ES-I3 (cell line): ENCODE results near the gene CTDP1.
"Not testable (repeated sequence)": the region's sequence is repeated elsewhere in the genome, so short reads cannot be mapped to it uniquely, and the experiment has no call there.

Source experiments
- H3K36me3 ChIP-seq: 2 replicates; pipeline ENCODE4 v1.6.1; 2013; ENCODE audit warnings: mild to moderate bottlenecking, low read length, control low read depth, moderate library complexity; ENCODE audit not compliant: insufficient read depth
- H3K4me1 ChIP-seq: 2 replicates; pipeline ENCODE4 v1.6.1; 2013; ENCODE audit warnings: mild to moderate bottlenecking, control low read depth, low read length; ENCODE audit not compliant: insufficient read depth
- H3K9ac ChIP-seq: 2 replicates; pipeline ENCODE4 v1.6.1; 2013; ENCODE audit warnings: low read depth, mild to moderate bottlenecking, low read length, moderate library complexity
- H3K9me3 ChIP-seq: 2 replicates; pipeline ENCODE4 v1.6.1; 2013; ENCODE audit warnings: mild to moderate bottlenecking, low read length, moderate library complexity; ENCODE audit not compliant: control insufficient read depth, insufficient read depth

The CTDP1 gene

DNA sequence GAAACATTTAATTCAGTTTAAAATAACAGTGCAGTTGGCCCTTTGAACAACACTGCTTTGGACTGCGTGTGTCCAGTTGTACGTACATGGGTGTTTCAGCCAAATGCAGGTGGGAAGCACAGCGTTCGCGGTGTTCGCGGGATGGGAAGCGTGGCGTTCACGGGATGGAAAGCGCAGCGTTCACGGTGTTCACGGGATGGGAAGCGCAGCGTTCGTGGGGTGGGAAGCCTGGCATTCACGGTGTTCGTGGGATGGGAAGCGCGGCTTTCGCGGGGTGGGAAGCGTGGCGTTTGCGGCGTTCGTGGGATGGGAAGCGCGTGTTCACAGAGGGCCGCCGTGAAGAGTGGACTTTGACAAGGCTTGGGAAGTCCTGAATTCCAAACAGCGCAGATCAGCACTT is 47.6 kb downstream of the CTDP1 start:
- Histone ChIP-seq H3K9me3 (peaks cover 15% of the 10 kb centered on the region), H3K4me1 (no peaks in the 10 kb centered on the region), H3K36me3 (peaks cover 26% of the 10 kb centered on the region), H3K9ac (no peak overlapping the region)

DNA sequence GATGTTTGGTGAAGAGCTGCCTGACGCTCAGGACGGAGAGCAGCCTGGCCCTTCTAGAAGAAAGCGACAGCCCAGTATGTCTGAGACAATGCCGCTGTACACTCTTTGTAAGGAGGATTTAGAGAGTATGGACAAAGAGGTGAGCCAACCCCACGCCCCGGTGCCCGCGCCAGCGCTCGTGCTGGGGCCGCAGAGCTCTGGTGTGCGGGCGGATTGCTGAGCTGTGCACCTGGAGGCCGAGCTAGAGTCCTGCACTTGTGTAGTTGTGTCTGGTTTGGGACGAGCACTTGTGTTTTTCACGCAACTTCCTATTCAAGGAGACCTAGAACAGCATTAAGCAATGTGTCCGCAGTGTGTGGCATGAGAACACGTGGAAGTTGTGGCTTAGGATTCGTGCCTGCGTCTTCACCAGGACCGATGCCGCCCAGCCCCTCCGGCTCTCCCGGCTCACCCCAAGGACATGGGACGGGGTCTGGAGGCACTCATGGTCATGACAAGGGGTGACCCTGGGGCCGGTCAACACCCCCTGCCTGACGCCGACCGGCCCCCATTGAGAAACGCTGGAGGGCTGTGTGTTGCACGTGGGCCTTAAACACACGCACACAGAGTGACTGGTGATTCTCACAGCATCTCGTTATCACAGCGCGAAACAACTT is 49.5 kb downstream of the CTDP1 start:
- Histone ChIP-seq H3K9me3 (peaks cover 18% of the 10 kb centered on the region), H3K9ac (no peak overlapping the region), H3K36me3 (peaks cover 36% of the 10 kb centered on the region), H3K4me1 (no peaks in the 10 kb centered on the region)

DNA sequence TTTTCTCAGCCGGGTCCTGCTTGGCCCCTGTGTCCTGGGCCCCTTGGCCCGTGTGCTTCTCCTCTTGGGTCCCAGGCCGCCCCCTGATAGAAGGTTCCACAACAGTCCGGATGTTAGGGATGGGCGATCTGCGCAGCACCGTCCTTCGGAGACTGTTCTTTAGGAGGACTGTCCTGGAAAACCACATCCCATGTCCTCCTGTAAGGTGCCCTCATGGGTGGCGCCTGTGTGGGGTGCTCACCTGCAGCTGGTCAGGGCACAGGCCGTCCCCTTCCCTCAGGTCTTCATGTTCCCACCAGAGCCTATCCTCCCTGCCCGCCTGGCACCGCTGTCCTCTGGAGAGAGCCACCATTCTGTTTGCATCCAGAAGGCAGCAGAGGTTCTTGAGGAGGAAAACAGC is 50.0 kb downstream of the CTDP1 start:
- Histone ChIP-seq H3K4me1 (no peaks in the 10 kb centered on the region), H3K36me3 (peaks cover 38% of the 10 kb centered on the region), H3K9ac (no peak overlapping the region), H3K9me3 (peaks cover 18% of the 10 kb centered on the region)

DNA sequence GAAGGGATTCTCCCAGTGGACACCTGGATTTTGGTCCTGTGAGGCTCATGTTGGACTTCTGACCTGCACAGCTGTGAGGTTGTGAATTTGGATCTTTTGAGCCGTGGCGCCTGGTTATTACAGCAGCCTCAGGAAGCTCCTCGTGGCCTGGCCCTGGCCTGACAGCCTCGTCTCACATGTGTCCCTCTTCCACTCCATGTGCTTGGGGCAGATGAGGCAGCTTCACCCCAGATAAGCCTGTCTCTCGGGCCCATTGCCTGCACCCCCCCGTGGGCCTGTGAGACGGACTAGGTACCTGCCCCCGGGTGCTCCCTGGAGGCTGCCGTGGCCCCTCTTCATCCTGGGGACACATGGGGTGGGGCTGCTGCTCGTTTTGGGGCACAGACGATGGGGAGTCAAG is 51.2 kb downstream of the CTDP1 start:
- H3K36me3 ChIP-seq, result peaks cover 41% of the 10 kb centered on the region
- H3K9ac ChIP-seq, result no peak overlapping the region
- no peaks in the 10 kb centered on the region for H3K4me1 ChIP-seq
- peaks cover 18% of the 10 kb centered on the region for H3K9me3 ChIP-seq

DNA sequence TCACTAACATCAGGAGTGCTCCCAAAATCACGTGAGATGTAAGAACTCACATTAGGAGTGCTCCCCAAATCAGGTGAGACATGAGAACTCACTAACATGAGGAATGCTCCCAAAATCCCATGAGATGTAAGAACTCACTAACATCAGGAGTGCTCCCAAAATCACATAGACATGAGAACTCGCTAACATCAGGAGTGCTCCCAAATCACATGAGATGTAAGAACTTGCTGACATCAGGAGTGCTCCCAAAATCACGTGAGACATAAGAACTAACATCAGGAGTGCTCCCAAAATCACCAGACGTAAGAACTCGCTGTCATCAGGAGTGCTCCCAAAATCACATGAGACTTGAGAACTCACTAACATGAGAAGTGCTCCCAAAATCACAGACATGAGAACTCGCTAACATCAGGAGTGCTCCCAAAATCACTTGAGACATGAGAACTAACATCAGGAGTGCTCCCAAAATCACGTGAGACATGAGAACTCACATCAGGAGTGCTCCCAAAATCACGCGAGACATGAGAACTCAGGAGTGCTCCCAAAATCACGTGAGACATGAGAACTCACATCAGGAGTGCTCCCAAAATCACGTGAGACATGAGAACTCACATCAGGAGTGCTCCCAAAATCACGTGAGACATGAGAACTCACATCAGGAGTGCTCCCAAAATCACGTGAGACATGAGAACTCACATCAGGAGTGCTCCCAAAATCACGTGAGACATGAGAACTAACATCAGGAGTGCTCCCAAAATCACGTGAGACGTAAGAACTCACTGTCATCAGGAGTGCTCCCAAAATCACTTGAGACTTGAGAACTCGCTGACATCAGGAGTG is 52.5 kb downstream of the CTDP1 start:
- H3K4me1 ChIP-seq, H3K9ac ChIP-seq: not testable (repeated sequence)
- peaks cover 18% of the 10 kb centered on the region for H3K9me3 ChIP-seq
- peaks cover 41% of the 10 kb centered on the region for H3K36me3 ChIP-seq

DNA sequence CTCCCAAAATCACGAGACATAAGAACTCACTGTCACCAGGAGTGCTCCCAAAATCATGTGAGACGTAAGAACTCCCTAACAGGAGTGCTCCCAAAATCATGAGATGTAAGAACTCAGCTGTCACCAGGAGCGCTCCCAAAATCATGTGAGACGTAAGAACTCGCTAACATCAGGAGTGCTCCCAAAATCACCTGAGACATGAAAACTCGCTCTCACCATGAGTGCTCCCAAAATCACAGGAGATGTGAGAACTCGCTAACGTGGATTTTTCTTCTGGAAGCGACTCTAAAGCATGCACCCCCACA is 53.1 kb downstream of the CTDP1 start:
- Histone ChIP-seq H3K36me3 (peaks cover 41% of the 10 kb centered on the region), H3K4me1 (no peaks in the 10 kb centered on the region), H3K9me3 (peaks cover 18% of the 10 kb centered on the region), H3K9ac (no peak overlapping the region)

DNA sequence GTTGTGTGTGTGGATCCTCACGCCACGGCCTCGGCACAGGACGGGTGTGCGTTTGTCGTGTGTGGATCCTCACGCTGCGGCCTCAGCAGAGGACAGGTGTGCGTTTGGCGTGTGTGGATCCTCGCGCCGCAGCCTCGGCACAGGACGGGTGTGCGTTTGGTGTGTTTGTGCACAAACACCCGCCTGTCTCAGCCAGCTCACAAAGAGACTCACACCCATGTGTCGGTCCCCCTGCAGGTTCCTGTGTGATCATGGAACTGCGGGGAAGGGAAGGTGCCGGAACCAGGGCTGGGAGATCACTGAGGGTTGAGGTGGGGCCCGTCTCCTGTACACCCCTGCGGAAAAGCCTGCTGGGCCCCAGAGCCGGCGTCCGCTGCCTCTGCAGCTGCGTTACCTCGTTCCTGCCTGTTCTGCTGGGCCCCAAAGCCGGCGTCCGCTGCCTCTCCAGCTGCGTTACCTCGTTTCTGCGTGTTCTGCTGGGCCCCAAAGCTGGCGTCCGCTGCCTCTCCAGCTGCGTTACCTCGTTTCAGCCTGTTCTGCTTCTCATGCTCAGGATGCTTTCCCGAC is 53.6 kb downstream of the CTDP1 start:
- H3K9me3 ChIP-seq, result peaks cover 18% of the 10 kb centered on the region
- H3K36me3 ChIP-seq, result peaks cover 41% of the 10 kb centered on the region
- H3K4me1 ChIP-seq, result no peaks in the 10 kb centered on the region
- H3K9ac ChIP-seq, result no peak overlapping the region

DNA sequence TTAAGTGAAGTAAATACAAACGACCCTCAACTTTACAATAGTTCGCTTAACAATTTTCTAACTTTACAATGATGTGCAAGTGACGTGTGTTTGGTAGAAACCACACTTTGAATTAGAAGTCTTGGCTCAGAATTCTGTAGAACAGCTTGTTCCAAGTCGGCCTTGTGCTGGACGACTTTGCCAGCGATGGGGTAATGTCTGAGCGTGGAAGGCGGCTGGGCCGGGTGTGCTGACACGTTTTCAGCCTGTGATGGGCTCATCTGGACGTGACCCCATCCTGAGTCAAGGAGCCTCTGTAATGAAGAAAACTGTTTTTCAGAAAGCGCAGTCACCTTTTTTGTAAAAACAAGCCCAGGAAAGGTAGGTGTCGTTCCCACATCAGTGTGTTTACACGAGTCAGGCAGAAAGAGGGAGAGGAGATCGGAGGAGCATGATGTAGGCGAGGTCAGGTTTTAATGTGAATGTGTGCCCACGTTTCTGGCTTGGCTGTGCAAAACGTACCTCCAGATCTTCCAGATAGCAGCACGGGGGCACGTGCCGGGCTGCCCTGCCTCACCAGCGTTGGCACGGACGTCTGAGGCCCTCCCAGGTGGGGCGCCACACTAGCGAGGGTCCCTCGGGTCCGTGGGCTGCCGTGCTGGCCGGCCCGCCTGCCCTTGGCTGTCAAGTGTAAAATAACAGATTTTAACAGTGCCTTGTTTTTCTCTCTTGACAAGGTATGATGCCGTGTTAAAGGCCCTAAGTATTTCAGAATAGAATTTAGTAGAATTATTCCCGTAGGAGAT is 54.6 kb downstream of the CTDP1 start:
- no peak overlapping the region for H3K9ac ChIP-seq
- peaks cover 18% of the 10 kb centered on the region for H3K9me3 ChIP-seq
- H3K36me3 ChIP-seq, result peaks cover 32% of the 10 kb centered on the region
- H3K4me1 ChIP-seq, result no peaks in the 10 kb centered on the region

DNA sequence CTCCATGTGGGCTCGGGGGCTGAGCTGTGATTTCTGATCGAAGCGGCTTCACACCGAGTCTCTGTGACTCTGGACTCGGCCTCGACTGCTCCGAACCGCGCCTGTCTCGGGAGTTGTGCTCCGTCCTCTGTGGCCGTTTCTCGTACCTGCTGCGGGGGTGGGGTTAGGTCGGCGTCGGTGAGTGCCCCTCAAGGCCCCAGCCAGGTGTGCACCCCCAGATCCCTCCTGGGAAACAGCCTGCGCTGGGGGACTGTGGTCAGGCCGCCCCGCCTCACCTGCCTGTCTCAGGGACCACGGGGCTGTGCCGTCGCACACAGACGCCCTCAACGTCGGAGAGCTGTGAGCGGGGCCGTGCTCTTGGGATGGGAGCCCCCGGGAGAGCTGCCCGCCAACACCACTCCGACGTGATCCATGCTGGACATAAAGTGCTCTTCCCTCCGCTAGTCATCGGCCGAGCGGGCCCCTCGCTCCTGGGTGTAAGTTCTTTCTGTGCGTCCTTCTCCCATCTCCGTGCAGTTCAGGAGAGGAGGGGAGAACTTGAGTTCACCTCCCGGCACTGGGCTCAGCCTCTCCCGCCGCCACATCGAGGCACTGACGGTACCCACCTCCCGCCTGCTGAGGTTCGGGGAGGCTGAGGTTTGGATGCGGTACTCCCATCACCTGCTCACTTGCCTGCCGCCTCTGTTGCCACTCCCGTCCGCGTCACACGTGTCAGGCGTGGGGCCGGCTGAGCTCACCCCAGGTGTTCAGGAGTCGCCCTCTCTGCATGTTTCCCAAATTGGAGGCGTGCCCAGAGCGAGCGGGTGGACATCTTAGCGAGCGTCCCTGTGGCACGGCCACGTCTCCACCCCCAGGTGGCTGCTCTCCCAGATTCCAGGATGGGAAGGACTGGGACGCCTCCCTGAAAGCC is 55.7 kb downstream of the CTDP1 start:
- Histone ChIP-seq H3K4me1 (no peaks in the 10 kb centered on the region), H3K9ac (no peak overlapping the region), H3K36me3 (peaks cover 26% of the 10 kb centered on the region), H3K9me3 (peaks cover 15% of the 10 kb centered on the region)

DNA sequence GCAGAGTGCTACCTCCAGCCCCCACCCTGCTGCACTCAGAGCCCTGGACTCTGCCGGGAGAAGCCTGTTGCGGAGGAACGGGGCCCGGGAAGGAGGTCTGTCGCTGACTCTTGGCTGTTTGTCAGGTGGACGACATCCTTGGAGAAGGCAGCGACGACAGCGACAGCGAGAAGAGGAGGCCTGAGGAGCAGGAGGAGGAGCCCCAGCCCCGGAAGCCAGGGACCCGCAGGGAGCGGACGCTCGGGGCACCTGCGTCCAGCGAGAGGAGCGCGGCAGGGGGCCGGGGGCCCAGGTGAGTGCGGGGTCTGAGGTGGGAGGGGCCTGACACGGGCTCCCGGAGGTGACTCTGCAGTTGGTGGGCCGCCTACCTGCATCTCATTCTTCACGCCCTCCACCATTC is 56.6 kb downstream of the CTDP1 start:
- peaks cover 10% of the 10 kb centered on the region for H3K9me3 ChIP-seq
- no peak overlapping the region for H3K9ac ChIP-seq
- peaks cover 26% of the 10 kb centered on the region for H3K36me3 ChIP-seq
- no peaks in the 10 kb centered on the region for H3K4me1 ChIP-seq

DNA sequence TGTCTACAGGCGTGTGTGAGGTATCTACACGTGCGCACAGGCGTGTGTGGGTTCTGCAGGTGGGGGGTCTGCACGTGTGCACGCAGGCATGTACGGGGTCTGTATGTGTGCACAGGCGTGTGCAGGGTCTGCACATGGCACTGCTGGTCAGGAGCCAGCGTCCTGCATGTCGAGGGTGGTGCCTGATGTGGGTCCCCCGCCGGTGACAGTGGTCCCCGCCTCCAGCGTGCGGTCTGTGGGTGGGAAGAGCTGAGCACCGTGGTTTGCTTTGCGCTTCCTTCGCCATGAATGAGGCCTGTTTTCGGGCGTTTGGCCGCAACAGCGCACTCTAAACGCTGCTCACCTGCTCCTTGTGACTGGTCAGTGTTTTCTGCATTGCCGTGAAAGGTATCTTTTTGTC is 57.2 kb downstream of the CTDP1 start:
- peaks cover 22% of the 10 kb centered on the region for H3K36me3 ChIP-seq
- peaks cover 4% of the 10 kb centered on the region for H3K9me3 ChIP-seq
- no peaks in the 10 kb centered on the region for H3K4me1 ChIP-seq
- no peak overlapping the region for H3K9ac ChIP-seq

DNA sequence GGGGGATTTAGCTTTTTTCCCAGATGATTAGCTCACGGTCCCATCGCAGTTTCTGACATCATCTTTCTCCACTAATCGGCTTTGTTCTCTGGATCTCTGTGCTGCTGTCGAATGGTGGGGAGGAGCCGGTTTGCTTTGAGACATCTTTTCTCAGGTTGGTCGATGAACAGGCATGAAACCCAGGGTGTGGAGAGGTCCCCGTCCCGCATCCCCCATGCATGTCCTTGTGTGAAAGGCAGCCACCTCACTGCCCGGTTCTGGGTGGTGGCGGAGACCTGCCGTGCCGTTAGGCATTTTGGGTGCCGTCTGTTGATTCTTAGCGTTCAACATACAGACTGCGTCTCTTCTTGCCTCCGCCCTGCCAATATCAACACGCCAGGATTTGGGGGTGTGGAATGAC is 57.8 kb downstream of the CTDP1 start:
- peaks cover 20% of the 10 kb centered on the region; the same call in 1 of the 2 replicates for H3K36me3 ChIP-seq
- peaks cover 2% of the 10 kb centered on the region; the same call in 1 of the 2 replicates for H3K9me3 ChIP-seq
- no peaks in the 10 kb centered on the region for H3K4me1 ChIP-seq
- H3K9ac ChIP-seq, result no peak overlapping the region

DNA sequence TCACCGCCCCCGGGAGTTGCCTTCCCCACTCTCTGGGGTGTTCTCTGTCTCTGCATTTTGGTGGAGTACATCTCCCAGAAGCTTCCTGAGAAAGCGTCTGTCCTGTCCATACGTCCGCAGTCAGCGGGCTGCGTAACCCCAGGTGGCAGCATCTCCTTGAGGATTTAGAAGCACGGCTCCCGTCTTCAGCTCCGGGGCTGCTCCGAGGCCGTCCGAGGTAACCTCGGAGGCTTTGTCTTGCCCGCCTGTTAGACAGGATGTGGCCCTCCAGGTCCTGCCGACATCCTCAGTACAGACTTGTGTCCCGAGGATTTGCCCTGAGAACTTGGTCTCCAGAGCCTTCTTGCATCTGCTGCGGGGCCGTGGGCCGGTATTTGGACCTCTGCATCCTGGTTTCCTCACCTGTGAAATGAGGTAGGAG is 58.4 kb downstream of the CTDP1 start:
- H3K9me3 ChIP-seq, result no peaks in the 10 kb centered on the region
- H3K36me3 ChIP-seq, result peaks cover 16% of the 10 kb centered on the region; the same call in 1 of the 2 replicates
- H3K9ac ChIP-seq, result no peak overlapping the region
- no peaks in the 10 kb centered on the region for H3K4me1 ChIP-seq
